Measurements from ENCODE around the gene BMPR1A.

- TF ChIP-seq ZNF830 (CRISPR knock-in tag; IDR thresholded peaks at IDR 0.05) (no peak), CTCF (IDR thresholded peaks at IDR 0.05 in 2 of 3, conservative IDR thresholded peaks at IDR 0.05 in 1 of 3; ENCODE audit: insufficient read depth in 2 of 3, low read depth in 1 of 3, low read length in 3 of 3) (no peak), ZNF140 (CRISPR knock-in tag; IDR thresholded peaks at IDR 0.05) (no peak), AFF1 (IDR thresholded peaks at IDR 0.05; ENCODE audit: low read depth in 1 of 2, partially characterized antibody in 2 of 2) (no peak), JUN (IDR thresholded peaks at IDR 0.05; ENCODE audit: borderline replicate concordance, low read depth, low read length) (no peak), JUN (CRISPR knock-in tag; IDR thresholded peaks at IDR 0.05; ENCODE audit: borderline replicate concordance) (no peak), USF1 (CRISPR knock-in tag; IDR thresholded peaks at IDR 0.05) (peak; percentile 80), PCBP1 (IDR thresholded peaks at IDR 0.05; ENCODE audit: low read depth, low read length, poor library complexity, severe bottlenecking) (no peak), TCF7L2 (IDR thresholded peaks at IDR 0.05; ENCODE audit: low read depth, low read length) (no peak), KLF16 (IDR thresholded peaks at IDR 0.05) (no peak), NR0B1 (IDR thresholded peaks at IDR 0.05; ENCODE audit: partially characterized antibody) (no peak)
These were observed 2.6 kb upstream of the BMPR1A start for GRCh38 chr10:86753638-86754434.

Measured in K562 (cell line).